ENCODE data around the gene DPYD. TPM values are rescaled to one million over a fixed set of nuclear protein-coding genes. Genes with fewer than 3 reads are reported as not detected.

Gene DPYD
- total RNA-seq, 1 experiment from 2014 or later = 24.5 TPM

DNA sequence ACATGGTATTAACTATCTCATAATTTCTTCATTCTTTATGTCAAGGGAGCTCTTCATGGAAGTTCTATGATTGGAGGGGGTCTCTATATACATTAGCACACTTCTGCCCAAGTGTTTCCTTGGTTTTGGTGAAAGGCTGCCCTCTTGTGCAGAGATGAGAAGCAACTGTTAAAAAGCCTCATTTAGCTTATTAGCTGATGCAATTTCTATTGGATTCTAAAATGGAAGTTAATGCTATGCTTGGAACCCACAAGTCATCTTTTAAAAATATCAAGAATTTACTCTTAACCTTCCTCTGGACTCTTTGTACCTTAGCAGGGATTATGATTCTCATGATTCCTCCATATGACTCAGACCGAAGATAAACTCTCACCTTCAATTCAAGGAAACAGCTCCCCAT is 870.3 kb downstream of the DPYD start:
- DNase-seq = no peak
- Histone ChIP-seq H3K27me3 (no peaks in the 10 kb centered on the region), H3K4me3 (no peak overlapping the region), H3K36me3 (no peaks in the 10 kb centered on the region), H3K9me3 (no peaks in the 10 kb centered on the region)

DNA sequence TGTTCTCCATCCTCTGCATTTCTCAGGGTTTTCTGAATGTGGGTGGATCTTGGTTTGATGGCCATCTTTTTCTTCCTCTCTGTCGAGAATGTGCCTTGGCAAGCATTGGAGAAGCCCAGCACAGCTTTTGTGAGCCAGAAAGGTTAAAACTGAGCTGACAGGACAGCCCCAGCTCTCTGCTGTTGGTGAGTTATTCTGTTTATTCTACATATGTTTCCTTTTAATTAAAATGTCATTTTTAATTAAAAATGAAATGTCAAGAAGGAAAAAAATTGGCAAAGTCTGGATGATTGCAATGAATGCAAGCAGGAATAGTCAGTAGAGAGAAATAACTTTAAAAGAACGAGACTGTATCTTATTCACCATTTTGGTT is 873.4 kb downstream of the DPYD start:
- no peak for DNase-seq
- H3K9me3 ChIP-seq = peaks cover 3% of the 10 kb centered on the region
- no peak overlapping the region for H3K4me3 ChIP-seq
- H3K36me3 ChIP-seq = no peaks in the 10 kb centered on the region
- H3K27me3 ChIP-seq = no peaks in the 10 kb centered on the region

DNA sequence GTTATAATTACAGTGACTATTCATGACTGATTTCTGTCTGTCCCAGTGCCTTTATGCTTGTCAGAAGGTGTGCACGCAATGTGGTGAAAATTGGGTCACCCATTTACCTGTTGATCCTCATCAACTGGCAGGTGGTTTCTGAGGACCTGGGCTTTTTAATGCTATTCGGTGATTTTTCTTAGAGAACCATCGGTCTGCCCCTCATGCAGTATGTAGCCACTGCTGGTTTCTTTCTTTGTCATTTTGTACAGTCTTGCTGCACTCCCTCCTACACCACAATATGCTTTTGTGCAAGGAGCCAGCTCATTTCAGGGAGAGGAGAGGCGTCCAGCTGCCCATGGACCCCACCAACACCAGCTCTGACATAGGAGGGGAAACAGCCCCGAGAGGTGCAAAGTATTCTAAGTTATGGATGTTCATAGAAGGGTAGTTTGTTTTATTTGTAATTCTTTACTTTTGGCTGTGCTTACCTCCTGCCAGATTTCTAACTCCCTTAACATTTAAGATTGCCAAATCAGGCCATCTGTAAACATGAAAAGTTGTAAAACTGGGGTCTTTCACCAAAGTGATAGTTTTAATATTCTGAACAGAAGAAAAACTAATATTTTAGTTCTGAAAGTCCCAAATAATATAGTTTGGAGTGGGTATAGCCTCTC is 873.9 kb downstream of the DPYD start:
- H3K27me3 ChIP-seq = no peaks in the 10 kb centered on the region

DNA sequence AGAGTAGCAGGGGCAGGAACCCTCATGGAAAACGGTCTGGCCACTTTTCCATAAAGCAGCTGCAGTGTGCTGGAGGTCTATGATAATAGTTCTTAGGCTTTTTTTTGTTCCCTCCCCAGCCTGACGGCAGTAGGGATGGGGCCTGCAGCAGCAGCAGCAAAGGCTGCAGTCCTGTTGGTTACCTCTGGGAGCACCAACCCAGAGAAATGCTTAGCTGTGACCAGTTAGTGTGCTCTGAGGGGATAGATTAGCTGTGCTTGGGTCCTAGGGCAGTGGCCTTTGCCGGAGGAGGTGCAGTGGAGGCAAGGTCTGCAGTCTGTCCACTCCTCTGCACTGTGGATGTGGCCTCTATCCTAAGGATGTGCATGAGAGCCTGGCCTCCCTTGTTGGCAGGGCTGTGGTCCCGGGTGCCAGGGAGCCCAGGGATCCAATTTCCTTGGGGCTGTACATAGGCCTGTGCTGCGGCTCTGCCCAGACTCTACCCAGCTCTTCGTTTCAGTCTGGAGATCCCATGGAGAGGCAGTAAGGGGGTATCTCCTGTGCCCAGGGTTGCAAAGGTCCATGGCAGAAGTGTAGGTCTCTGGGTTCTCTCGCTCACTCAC is 876.6 kb downstream of the DPYD start:
- no peak overlapping the region for H3K4me3 ChIP-seq

More for the DNA sequence above, 873.9 kb downstream of the DPYD start:
- no peak overlapping the region for H3K4me3 ChIP-seq
- no peak for DNase-seq
- H3K9me3 ChIP-seq = peaks cover 3% of the 10 kb centered on the region
- H3K36me3 ChIP-seq = no peaks in the 10 kb centered on the region

DNA sequence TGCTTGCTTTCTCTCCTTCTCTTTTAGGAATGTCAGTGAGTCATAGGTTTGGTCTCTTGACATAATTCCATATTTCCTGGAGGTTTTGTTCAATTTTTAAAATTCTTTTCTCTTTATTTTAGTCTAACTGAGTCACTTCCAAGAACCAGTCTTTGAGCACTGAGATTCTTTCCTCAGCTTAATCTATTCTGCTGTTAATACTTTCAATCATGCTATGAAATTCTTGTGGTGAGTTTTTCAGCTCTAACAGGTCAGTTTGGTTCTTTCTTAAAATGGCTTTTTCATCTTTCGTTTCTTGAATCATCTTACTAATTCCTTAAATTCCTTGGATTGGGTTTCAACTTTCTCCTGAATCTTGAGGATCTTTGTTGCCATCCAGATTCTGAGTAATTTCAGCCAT is 878.3 kb downstream of the DPYD start:
- H3K27me3 ChIP-seq = no peaks in the 10 kb centered on the region
- H3K36me3 ChIP-seq = no peaks in the 10 kb centered on the region
- DNase-seq = no peak
- no peak overlapping the region for H3K4me3 ChIP-seq
- peaks cover 12% of the 10 kb centered on the region for H3K9me3 ChIP-seq

More for the DNA sequence above, 876.6 kb downstream of the DPYD start:
- no peaks in the 10 kb centered on the region for H3K36me3 ChIP-seq
- no peaks in the 10 kb centered on the region for H3K27me3 ChIP-seq
- H3K9me3 ChIP-seq = peaks cover 12% of the 10 kb centered on the region
- DNase-seq = no peak

DNA sequence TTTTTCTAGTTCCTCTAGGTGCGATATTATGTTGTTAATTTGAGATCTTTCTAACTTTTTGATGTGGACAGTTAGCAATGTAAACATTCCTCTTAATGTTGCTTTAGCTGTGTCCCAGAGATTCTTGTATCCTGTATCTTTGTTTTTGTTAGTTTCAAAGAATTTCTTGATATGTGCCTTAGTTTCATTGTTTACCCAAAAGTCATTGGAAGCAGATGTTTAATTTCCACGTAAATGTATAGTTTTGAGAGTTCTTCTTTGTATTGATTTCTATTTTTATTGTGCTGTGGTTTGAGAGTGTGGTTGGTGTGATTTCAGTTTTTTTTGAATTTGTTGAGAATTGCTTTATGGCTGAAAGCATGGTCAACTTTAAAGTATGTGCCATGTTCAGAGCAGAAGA is 879.8 kb downstream of the DPYD start:
- DNase-seq = no peak
- H3K9me3 ChIP-seq = peaks cover 12% of the 10 kb centered on the region
- H3K36me3 ChIP-seq = no peaks in the 10 kb centered on the region
- no peaks in the 10 kb centered on the region for H3K27me3 ChIP-seq
- H3K4me3 ChIP-seq = no peak overlapping the region

DNA sequence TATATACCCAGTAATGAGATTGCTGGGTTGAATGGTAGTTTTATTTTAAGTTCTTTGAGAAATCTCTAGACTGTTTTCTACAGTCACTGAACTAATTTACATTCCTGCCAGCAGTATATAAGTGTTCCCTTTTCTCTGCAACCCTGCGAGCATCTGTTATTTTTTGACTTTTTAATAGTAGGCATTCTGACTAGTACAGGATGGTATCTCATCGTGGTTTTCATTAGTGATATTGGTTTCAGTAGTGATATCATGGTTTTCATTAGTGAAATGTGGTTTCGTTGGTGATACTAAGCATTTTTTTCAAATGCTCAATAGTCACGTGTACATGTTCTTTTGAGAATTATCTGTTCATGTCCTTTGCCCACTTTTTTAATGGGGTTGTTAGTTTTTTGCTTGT is 882.4 kb downstream of the DPYD start:
- Histone ChIP-seq H3K9me3 (peaks cover 12% of the 10 kb centered on the region), H3K27me3 (no peaks in the 10 kb centered on the region), H3K36me3 (no peaks in the 10 kb centered on the region), H3K4me3 (no peak overlapping the region)
- DNase-seq = no peak

DNA sequence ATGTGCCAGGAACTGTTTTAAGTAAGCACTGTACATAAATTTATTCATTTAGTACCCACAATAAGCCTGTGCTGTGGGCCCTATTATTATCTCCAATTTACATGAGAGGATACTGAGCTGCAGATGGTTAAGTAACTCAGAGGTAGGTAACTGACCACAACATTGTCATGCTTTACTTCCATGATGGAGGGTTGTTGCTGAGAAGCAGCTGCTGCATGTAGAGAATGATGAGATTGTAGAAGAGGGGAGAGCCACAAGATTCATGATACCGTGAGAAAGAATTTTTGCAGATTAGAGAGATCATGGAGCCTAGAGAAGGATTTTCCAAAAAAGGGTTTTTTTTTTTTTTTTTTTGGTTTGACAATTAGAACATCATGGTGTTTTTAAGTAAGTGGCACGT is 886.2 kb downstream of the DPYD start:
- H3K9me3 ChIP-seq = no peaks in the 10 kb centered on the region
- H3K36me3 ChIP-seq = no peaks in the 10 kb centered on the region
- no peaks in the 10 kb centered on the region for H3K27me3 ChIP-seq
- no peak overlapping the region for H3K4me3 ChIP-seq
- DNase-seq = no peak

DNA sequence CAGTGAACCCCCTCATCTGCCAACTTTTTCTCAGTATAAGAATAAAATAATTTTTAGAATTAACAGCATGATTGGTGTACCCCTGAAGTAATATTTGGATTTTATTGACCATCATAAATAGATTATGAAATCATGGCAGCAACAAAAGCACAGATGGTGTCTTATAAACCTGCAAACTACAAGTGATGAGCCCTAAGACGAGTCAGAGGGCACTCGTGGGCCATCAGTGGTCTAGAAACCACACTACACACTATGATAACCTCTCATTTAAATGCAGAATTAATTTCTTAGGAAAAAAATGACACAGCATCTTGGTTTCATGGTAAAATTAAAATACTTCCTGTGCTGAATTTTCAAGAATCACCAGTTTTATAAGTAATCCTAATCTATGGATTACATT is 886.9 kb downstream of the DPYD start:
- Histone ChIP-seq H3K4me3 (no peak overlapping the region), H3K9me3 (no peaks in the 10 kb centered on the region), H3K36me3 (no peaks in the 10 kb centered on the region), H3K27me3 (no peaks in the 10 kb centered on the region)
- DNase-seq = no peak

Data from MG63 (cell line).